Measurements from ENCODE around the gene SPAM1. TPM values are rescaled to one million over a fixed set of nuclear protein-coding genes. Genes with fewer than 3 reads are reported as not detected.

Gene SPAM1
- total RNA-seq, 1 donor from 2014 or later: not detected

- Mint-ChIP-seq H3K27ac (no peak overlapping the region), H3K4me3 (no peak overlapping the region)
Measured at GRCh38 chr7:123972045-123972444, 47.0 kb downstream of the SPAM1 start.

GRCh38 chr7:123972831-123973230 is 47.8 kb downstream of the SPAM1 start:
- no peaks in the 10 kb centered on the region for H3K9me3 Mint-ChIP-seq
- DNase-seq (ENCODE audit: low spot score): no peak
- no peaks in the 10 kb centered on the region for H3K27me3 Mint-ChIP-seq (ENCODE audit: insufficient read depth)
- H3K27ac Mint-ChIP-seq: no peak overlapping the region
- intact Hi-C loops (cut with micrococcal nuclease): no loop called here
- H3K4me3 Mint-ChIP-seq: no peak overlapping the region
- no peaks in the 10 kb centered on the region for H3K4me1 Mint-ChIP-seq (ENCODE audit: low read depth)
- H3K36me3 Mint-ChIP-seq (ENCODE audit: low read depth): no peaks in the 10 kb centered on the region

More at GRCh38 chr7:123972045-123972444, 47.0 kb downstream of the SPAM1 start:
- intact Hi-C loops (cut with micrococcal nuclease): no loop called here
- Mint-ChIP-seq H3K9me3 (no peaks in the 10 kb centered on the region), H3K27me3 (ENCODE audit: insufficient read depth) (no peaks in the 10 kb centered on the region), H3K36me3 (ENCODE audit: low read depth) (no peaks in the 10 kb centered on the region), H3K4me1 (ENCODE audit: low read depth) (no peaks in the 10 kb centered on the region)
- no peak for DNase-seq (ENCODE audit: low spot score)

GRCh38 chr7:123974326-123974908 is 49.4 kb downstream of the SPAM1 start:
- intact Hi-C loops (cut with micrococcal nuclease): no loop called here
- Mint-ChIP-seq H3K4me3 (no peak overlapping the region), H3K27ac (no peak overlapping the region), H3K4me1 (ENCODE audit: low read depth) (no peaks in the 10 kb centered on the region), H3K27me3 (ENCODE audit: insufficient read depth) (no peaks in the 10 kb centered on the region), H3K9me3 (no peaks in the 10 kb centered on the region), H3K36me3 (ENCODE audit: low read depth) (no peaks in the 10 kb centered on the region)
- no peak for DNase-seq (ENCODE audit: low spot score)

- H3K36me3 Mint-ChIP-seq (ENCODE audit: low read depth): no peaks in the 10 kb centered on the region
- H3K9me3 Mint-ChIP-seq: no peaks in the 10 kb centered on the region
- intact Hi-C loops (cut with micrococcal nuclease): no loop called here
- H3K4me1 Mint-ChIP-seq (ENCODE audit: low read depth): no peaks in the 10 kb centered on the region
- DNase-seq (ENCODE audit: low spot score): no peak
- H3K27ac Mint-ChIP-seq: no peak overlapping the region
- H3K4me3 Mint-ChIP-seq: no peak overlapping the region
- no peaks in the 10 kb centered on the region for H3K27me3 Mint-ChIP-seq (ENCODE audit: insufficient read depth)
Measured at GRCh38 chr7:123975084-123975483, 50.0 kb downstream of the SPAM1 start.

GRCh38 chr7:123977081-123977480 is 52.0 kb downstream of the SPAM1 start:
- DNase-seq (ENCODE audit: low spot score): no peak
- Mint-ChIP-seq H3K27me3 (ENCODE audit: insufficient read depth) (no peaks in the 10 kb centered on the region), H3K4me3 (no peak overlapping the region), H3K36me3 (ENCODE audit: low read depth) (no peaks in the 10 kb centered on the region), H3K4me1 (ENCODE audit: low read depth) (no peaks in the 10 kb centered on the region), H3K9me3 (no peaks in the 10 kb centered on the region), H3K27ac (no peak overlapping the region)
- intact Hi-C loops (cut with micrococcal nuclease): no loop called here

GRCh38 chr7:123979876-123980275 is 54.8 kb downstream of the SPAM1 start:
- no peak overlapping the region for H3K4me3 Mint-ChIP-seq
- no peaks in the 10 kb centered on the region for H3K36me3 Mint-ChIP-seq (ENCODE audit: low read depth)
- no peak for DNase-seq (ENCODE audit: low spot score)

GRCh38 chr7:123987445-123987844 is 62.4 kb downstream of the SPAM1 start:
- no peak overlapping the region for H3K4me3 Mint-ChIP-seq
- H3K36me3 Mint-ChIP-seq (ENCODE audit: low read depth): no peaks in the 10 kb centered on the region
- H3K4me1 Mint-ChIP-seq (ENCODE audit: low read depth): no peaks in the 10 kb centered on the region
- no peak overlapping the region for H3K27ac Mint-ChIP-seq
- H3K9me3 Mint-ChIP-seq: no peaks in the 10 kb centered on the region
- no peaks in the 10 kb centered on the region for H3K27me3 Mint-ChIP-seq (ENCODE audit: insufficient read depth)
- DNase-seq (ENCODE audit: low spot score): no peak
- intact Hi-C loops (cut with micrococcal nuclease): no loop called here

More at GRCh38 chr7:123979876-123980275, 54.8 kb downstream of the SPAM1 start:
- Mint-ChIP-seq H3K27ac (no peak overlapping the region), H3K4me1 (ENCODE audit: low read depth) (no peaks in the 10 kb centered on the region), H3K27me3 (ENCODE audit: insufficient read depth) (no peaks in the 10 kb centered on the region), H3K9me3 (no peaks in the 10 kb centered on the region)
- intact Hi-C loops (cut with micrococcal nuclease): no loop called here

- Mint-ChIP-seq H3K27me3 (ENCODE audit: insufficient read depth) (no peaks in the 10 kb centered on the region), H3K4me1 (ENCODE audit: low read depth) (no peaks in the 10 kb centered on the region), H3K4me3 (no peak overlapping the region), H3K36me3 (ENCODE audit: low read depth) (no peaks in the 10 kb centered on the region), H3K9me3 (no peaks in the 10 kb centered on the region), H3K27ac (no peak overlapping the region)
- intact Hi-C loops (cut with micrococcal nuclease): no loop called here
- DNase-seq (ENCODE audit: low spot score): no peak
Measured at GRCh38 chr7:123992913-123993518, 68.0 kb downstream of the SPAM1 start.

- no peak overlapping the region for H3K27ac Mint-ChIP-seq
- intact Hi-C loops (cut with micrococcal nuclease): no loop called here
- H3K9me3 Mint-ChIP-seq: no peaks in the 10 kb centered on the region
- no peaks in the 10 kb centered on the region for H3K4me1 Mint-ChIP-seq (ENCODE audit: low read depth)
- no peak overlapping the region for H3K4me3 Mint-ChIP-seq
- no peaks in the 10 kb centered on the region for H3K36me3 Mint-ChIP-seq (ENCODE audit: low read depth)
- H3K27me3 Mint-ChIP-seq (ENCODE audit: insufficient read depth): no peaks in the 10 kb centered on the region
- no peak for DNase-seq (ENCODE audit: low spot score)
Measured at GRCh38 chr7:123993996-123994395, 69.0 kb downstream of the SPAM1 start.

- no peak overlapping the region for H3K27ac Mint-ChIP-seq
- no peaks in the 10 kb centered on the region for H3K36me3 Mint-ChIP-seq (ENCODE audit: low read depth)
- DNase-seq (ENCODE audit: low spot score): no peak
- no peaks in the 10 kb centered on the region for H3K9me3 Mint-ChIP-seq
- no peak overlapping the region for H3K4me3 Mint-ChIP-seq
- no peaks in the 10 kb centered on the region for H3K27me3 Mint-ChIP-seq (ENCODE audit: insufficient read depth)
- H3K4me1 Mint-ChIP-seq (ENCODE audit: low read depth): no peaks in the 10 kb centered on the region
- intact Hi-C loops (cut with micrococcal nuclease): no loop called here
Measured at GRCh38 chr7:123994449-123994848, 69.4 kb downstream of the SPAM1 start.

- intact Hi-C loops (cut with micrococcal nuclease): no loop called here
- no peaks in the 10 kb centered on the region for H3K4me1 Mint-ChIP-seq (ENCODE audit: low read depth)
- H3K36me3 Mint-ChIP-seq (ENCODE audit: low read depth): no peaks in the 10 kb centered on the region
- no peak overlapping the region for H3K4me3 Mint-ChIP-seq
- H3K27ac Mint-ChIP-seq: no peak overlapping the region
- no peak for DNase-seq (ENCODE audit: low spot score)
- H3K27me3 Mint-ChIP-seq (ENCODE audit: insufficient read depth): no peaks in the 10 kb centered on the region
- H3K9me3 Mint-ChIP-seq: no peaks in the 10 kb centered on the region
Measured at GRCh38 chr7:123995617-123996326, 70.7 kb downstream of the SPAM1 start.

GRCh38 chr7:123996327-123996625 is 71.2 kb downstream of the SPAM1 start:
- DNase-seq (ENCODE audit: low spot score): no peak
- Mint-ChIP-seq H3K4me1 (ENCODE audit: low read depth) (no peaks in the 10 kb centered on the region), H3K4me3 (no peak overlapping the region), H3K36me3 (ENCODE audit: low read depth) (no peaks in the 10 kb centered on the region), H3K9me3 (no peaks in the 10 kb centered on the region), H3K27me3 (ENCODE audit: insufficient read depth) (no peaks in the 10 kb centered on the region), H3K27ac (no peak overlapping the region)
- intact Hi-C loops (cut with micrococcal nuclease): no loop called here

- intact Hi-C loops (cut with micrococcal nuclease): no loop called here
- Mint-ChIP-seq H3K27me3 (ENCODE audit: insufficient read depth) (no peaks in the 10 kb centered on the region), H3K36me3 (ENCODE audit: low read depth) (no peaks in the 10 kb centered on the region), H3K27ac (no peak overlapping the region), H3K9me3 (no peaks in the 10 kb centered on the region), H3K4me3 (no peak overlapping the region), H3K4me1 (ENCODE audit: low read depth) (no peaks in the 10 kb centered on the region)
- DNase-seq (ENCODE audit: low spot score): no peak
Measured at GRCh38 chr7:123998921-123999320, 73.9 kb downstream of the SPAM1 start.

All from activated T-helper 1 cell treated with anti-CD3 and anti-CD28 coated beads, Interleukin-12 subunit alpha, Interleukin-12 subunit beta, Interleukin-2, Interleukin-4 antibody, amounts not matched to agents 30 ng/mL and 10 ng/mL and 1 ng/mL, durations not matched to agents 14 hours and 24 hours and 36 hours (primary cell).